ENCODE measurements around the gene REG1B.

The REG1B gene, protein sequence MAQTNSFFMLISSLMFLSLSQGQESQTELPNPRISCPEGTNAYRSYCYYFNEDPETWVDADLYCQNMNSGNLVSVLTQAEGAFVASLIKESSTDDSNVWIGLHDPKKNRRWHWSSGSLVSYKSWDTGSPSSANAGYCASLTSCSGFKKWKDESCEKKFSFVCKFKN

DNA sequence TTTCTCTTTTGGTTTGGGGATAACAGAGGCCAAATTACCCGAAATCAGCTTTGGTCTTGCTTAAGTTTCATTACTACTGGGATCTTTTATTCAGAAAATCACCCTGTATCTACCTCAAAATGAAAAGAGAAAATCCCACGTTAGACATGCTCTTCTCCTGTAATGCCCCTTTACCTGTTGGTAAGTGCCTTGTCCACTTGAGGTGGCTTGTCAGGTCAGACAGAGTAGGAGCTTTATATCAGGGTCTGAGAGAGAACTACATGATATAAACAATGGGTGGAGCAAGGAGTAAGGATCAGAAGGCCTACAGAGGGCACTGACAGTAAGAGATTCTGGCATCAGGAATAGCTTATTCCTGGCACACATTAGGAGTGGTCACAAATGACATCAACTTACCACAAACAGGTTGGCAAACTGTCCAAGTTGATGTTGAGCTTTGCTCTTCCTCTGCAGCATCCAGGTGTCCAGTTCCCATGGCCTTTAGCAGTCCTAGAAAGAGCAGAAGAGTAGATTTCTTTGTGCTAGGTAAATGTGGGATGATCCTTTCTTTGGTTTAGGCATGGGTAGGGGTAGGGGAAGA, at the start of gene REG1B:
Gene REG1B, minus strand, starts transcription at position 209 of the 580 bp plus-strand sequence. CDS start 381 bp downstream, outside the sequence.
- H3K4me3 ChIP-seq (ENCODE audit: low read depth, low read length) = no peak within 1 kb of the TSS
- DNase-seq (ENCODE audit: low read depth) = no peak
- TF ChIP-seq, protein P1, sequence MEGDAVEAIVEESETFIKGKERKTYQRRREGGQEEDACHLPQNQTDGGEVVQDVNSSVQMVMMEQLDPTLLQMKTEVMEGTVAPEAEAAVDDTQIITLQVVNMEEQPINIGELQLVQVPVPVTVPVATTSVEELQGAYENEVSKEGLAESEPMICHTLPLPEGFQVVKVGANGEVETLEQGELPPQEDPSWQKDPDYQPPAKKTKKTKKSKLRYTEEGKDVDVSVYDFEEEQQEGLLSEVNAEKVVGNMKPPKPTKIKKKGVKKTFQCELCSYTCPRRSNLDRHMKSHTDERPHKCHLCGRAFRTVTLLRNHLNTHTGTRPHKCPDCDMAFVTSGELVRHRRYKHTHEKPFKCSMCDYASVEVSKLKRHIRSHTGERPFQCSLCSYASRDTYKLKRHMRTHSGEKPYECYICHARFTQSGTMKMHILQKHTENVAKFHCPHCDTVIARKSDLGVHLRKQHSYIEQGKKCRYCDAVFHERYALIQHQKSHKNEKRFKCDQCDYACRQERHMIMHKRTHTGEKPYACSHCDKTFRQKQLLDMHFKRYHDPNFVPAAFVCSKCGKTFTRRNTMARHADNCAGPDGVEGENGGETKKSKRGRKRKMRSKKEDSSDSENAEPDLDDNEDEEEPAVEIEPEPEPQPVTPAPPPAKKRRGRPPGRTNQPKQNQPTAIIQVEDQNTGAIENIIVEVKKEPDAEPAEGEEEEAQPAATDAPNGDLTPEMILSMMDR (conservative IDR thresholded peaks at IDR 0.05; ENCODE audit: low read depth, low read length) = no peak

DNA sequence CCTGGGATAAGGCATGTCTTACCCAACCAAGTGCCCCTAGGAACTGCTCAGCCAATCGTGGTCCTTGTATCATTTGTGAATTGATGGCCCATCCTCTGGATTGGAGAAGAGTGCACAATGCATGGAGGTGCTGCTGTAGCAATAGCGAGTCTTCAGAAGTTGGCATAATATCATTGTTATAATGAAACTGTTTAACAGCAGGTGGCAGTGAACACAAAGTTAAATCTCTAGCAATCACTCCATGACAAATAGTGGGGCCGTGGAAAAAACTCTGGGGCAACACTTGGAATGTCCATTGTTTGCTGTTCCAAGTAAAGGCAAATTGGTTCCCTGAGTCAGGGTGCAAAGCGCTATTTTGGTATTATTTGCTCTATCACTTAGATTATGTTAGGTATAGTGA, 43.9 kb upstream of the REG1B start:
- DNase-seq (ENCODE audit: low read depth) = no peak
- TF ChIP-seq, protein P1 (conservative IDR thresholded peaks at IDR 0.05; ENCODE audit: low read depth, low read length) = no peak
- no peak overlapping the region for H3K4me3 ChIP-seq (ENCODE audit: low read depth, low read length)

DNA sequence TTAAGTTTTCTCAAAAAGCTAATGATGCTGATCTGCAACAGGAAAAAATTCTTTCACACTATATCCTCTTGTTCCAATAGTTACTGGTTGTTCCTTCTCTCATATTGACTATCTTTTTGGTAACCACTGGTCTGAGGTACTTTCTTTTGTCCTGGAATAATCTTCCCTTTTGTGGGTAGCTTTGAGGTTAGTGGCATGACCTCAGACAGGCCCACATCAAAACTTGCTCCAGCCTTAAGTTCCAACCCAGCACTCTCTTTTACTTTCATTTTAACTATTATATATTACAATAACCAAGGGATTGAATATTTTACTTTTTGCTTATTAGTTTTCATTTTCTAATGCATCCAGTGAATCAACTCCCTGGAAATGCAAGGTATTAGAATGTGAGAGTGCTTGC, 42.0 kb upstream of the REG1B start:
- DNase-seq (ENCODE audit: low read depth) = no peak

DNA sequence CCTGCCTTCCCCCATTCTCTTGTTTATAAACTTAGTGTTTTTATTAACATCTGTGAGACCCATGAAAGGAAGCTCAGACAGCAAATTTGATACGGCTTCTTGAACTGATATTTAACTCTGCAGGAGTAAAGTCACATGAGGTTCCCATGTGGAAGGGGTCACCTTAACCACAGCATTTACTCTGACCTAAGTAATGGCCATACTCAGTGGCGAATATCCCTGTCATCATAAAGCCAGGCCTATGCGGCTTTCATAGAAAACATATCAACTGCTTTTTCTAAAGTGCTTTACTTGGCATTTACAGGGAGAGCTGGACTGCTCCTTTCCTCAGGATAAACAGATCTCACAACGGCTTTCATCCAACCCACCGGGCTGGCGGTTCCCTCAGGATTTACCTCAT, 41.5 kb upstream of the REG1B start:
- TF ChIP-seq, protein P1 (conservative IDR thresholded peaks at IDR 0.05; ENCODE audit: low read depth, low read length) = no peak
- no peak overlapping the region for H3K4me3 ChIP-seq (ENCODE audit: low read depth, low read length)
- DNase-seq (ENCODE audit: low read depth) = no peak

More for the DNA sequence above, 42.0 kb upstream of the REG1B start:
- no peak overlapping the region for H3K4me3 ChIP-seq (ENCODE audit: low read depth, low read length)
- TF ChIP-seq, protein P1 (conservative IDR thresholded peaks at IDR 0.05; ENCODE audit: low read depth, low read length) = no peak

DNA sequence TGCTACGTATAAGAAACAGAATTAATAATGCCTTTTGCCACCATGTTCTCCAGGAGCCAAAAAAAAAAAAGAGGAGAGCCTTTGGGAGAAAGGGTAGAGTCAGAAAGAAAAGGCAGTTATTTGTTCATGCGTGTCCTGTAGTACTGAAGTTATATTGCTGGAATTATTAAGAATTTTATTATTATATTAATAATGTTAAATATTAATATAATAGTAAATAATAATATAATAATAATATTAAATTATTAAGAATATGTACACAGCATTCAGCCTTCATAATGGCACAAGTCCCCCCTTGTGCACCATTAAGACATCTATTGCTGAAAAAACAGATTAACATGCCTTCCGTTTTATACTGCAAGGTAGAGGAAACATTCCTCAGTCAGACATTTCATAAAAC, 40.6 kb upstream of the REG1B start:
- TF ChIP-seq, protein P1 (conservative IDR thresholded peaks at IDR 0.05; ENCODE audit: low read depth, low read length) = no peak
- no peak overlapping the region for H3K4me3 ChIP-seq (ENCODE audit: low read depth, low read length)
- DNase-seq (ENCODE audit: low read depth) = no peak

DNA sequence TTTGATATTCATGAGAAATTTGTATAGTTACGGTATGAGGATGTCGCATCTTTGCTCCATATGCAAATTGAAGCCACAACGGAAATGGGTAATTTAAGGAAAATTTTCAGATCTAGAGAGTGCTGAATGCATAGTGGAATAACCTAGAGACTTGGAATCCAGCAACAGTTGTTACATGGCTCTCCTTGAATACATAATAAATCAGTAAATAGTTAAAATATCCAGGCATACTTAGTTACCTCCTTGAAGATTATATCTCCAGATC, 37.9 kb upstream of the REG1B start:
- no peak overlapping the region for H3K4me3 ChIP-seq (ENCODE audit: low read depth, low read length)
- TF ChIP-seq, protein P1 (conservative IDR thresholded peaks at IDR 0.05; ENCODE audit: low read depth, low read length) = no peak
- DNase-seq (ENCODE audit: low read depth) = no peak

Data from choroid plexus epithelial cell (primary cell).